T47D (cell line): ENCODE data around the gene CYP3A5.
"Not testable (repeated sequence)": the region's sequence is repeated elsewhere in the genome, so short reads cannot be mapped to it uniquely, and the experiment has no call there.

Source experiments
- DNase-seq, 2 experiments: peaks; one replicate each; pipeline versions ENCODE4 v3.0.0 to v3.0.0-alpha.2; 2011 to 2012; ENCODE audit warnings: low read depth in 1 of 2, low spot score in 1 of 2
- JUND ChIP-seq: IDR thresholded peaks from 2 replicates; pipeline ENCODE4 v1.6.1; 2012; ENCODE audit warnings: low read depth
- in situ Hi-C: cut with HindIII; loops from 2 replicates; pipeline ENCODE4 v1.10.0; 2016; ENCODE audit warnings: low sequenced_read_pairs, low pct_unique_long_range_greater_than_20kb

The CYP3A5 gene

DNA sequence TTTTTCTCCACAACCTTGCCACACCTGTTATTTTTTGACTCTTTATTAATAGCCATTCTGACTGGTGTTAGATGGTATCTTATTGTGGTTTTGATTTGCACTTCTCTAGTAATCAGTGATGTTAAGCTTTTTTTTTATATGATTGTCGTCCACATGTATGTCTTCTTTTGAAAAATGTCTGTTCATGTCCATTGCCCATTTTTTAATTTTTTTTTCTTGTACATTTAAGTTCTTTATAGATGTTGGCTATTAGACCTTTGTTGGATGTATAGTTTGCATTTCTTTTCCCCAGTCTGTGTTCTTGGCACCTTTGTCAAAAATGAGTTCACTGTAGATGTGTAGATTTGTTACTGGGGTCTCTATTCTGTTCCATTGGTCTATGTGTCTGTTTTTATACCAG lies 34.2 kb downstream of the CYP3A5 start:
- no peak for DNase-seq
- in situ Hi-C loops: no loop called here
- no peak for TF ChIP-seq JUND

DNA sequence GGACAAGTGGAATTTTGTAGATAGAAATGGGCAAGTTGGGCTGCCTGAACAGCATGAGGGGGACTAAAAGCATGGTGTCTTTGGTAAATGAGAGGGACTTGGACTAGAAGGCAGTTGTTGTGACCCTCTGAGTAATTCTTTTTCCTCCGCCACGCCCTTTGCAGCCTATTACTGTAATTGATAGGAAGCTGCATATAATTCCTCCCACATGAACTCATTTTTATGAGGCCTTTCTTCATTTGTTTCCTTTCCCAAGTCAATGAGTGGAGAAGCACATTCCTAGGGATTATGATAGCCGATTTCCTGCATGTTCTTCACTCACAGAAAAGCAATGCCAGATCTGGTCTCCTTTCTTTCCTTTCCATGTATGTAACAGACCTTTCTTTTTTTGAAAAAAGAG lies 35.4 kb downstream of the CYP3A5 start:
- DNase-seq: no peak
- TF ChIP-seq JUND: no peak
- in situ Hi-C loops: no loop called here

GRCh38 chr7:99643464-99643863 lies 36.3 kb downstream of the CYP3A5 start:
- TF ChIP-seq JUND: no peak
- no peak for DNase-seq
- in situ Hi-C loops: no loop called here

- in situ Hi-C loops: no loop called here
- no peak for TF ChIP-seq JUND
- no peak for DNase-seq
These were observed 37.8 kb downstream of the CYP3A5 start for GRCh38 chr7:99642027-99642426.

GRCh38 chr7:99639267-99639666 lies 40.5 kb downstream of the CYP3A5 start:
- no peak for DNase-seq
- no peak for TF ChIP-seq JUND
- in situ Hi-C loops: no loop called here

- no peak for DNase-seq
- no peak for TF ChIP-seq JUND
- in situ Hi-C loops: no loop called here
These were observed 41.1 kb downstream of the CYP3A5 start for GRCh38 chr7:99638731-99639130.

- DNase-seq, in situ Hi-C loops: not testable (repeated sequence)
These were observed 42.4 kb downstream of the CYP3A5 start for GRCh38 chr7:99637414-99637813.

DNA sequence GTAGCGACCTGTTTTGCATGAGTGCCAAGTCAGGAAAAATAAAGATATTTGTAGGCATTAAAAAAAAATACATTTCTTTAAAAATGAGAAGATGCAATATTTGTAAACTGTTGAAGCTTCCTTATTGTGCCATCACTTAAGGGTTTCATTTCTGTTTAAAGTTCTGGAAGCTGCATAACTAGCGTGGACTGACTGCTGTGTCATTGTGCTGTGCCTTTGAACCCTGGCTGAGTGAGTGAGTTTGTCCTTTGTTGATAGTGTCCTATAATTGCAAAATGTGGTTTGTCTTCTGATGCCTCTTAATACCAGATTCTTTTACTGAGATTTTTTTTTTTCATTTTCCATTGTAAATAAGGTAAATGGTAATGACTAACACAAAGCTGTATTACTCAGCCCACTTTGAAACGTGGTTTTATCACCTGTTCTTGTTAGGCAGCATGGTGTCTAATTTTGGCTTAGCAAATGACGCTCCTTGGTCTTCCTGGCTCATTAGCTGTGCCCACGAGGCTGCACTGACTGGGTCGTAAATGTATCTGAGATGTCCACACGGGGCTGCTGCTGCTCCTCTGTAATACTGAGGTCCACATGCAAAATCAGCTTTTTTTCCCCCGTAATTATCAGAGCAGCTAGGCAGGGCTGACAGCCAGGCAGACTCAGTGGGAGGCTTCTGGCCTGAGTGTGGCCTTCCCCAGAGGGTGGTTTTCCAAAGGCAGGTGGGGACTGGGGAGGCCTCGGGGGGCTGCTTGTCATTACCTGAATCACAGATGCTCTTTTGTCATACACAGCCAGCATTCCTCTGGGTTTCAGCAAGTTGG lies 48.3 kb downstream of the CYP3A5 start:
- DNase-seq: no peak
- in situ Hi-C loops: no loop called here
- no peak for TF ChIP-seq JUND

- DNase-seq: no peak
- in situ Hi-C loops: no loop called here
- no peak for TF ChIP-seq JUND
These were observed 50.2 kb downstream of the CYP3A5 start for GRCh38 chr7:99629643-99630042.

DNA sequence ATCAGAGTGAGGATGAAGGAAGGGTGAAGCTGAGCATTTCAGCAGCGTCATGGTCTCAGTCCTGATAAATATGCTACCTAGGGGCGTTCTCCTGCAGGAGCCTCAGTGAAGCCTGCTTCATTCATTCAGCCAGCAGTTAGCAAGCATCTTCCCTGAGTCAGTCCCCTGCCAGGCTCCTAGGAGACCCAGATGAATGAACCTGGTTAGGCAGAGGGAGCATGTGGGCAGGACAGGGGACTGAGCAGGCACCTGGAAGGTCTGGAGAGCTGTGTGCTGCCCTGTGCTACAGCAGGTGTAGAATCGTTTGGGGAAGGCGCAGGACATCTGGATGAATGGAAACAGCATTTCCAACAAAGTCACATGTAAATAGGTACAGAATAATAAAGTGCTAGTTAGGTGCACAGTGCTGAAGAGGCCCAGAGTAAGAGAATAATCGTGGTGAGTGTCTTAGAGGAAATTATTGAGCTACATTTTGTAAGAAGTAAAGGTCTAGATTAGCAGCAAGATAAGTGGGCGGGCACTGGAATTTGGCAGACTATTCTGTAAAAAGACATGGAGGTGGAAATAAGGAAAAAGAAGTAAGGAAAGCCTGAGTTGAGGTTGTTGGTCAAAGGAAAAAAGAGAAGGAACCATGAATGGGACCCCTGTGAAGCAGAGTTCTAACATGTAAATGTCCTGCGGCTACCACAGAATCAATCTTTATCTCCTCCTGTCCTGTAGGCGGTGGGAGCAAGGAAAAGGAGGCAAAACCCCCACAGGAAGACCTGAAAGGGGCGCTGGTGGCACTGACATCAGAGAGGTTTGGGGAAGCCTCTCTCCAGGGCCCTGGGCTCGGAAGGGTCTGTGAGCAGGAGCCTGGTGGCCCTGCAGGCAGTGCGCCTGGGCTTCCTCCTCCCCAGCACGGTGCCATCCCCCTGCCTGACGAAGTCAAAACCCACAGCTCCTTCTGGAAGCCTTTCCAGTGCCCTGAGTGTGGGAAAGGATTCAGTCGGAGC lies 51.0 kb downstream of the CYP3A5 start:
- TF ChIP-seq JUND: no peak
- in situ Hi-C loops: no loop called here
- no peak for DNase-seq

GRCh38 chr7:99627513-99627912 lies 52.3 kb downstream of the CYP3A5 start:
- DNase-seq: no peak
- TF ChIP-seq JUND: no peak
- in situ Hi-C loops: no loop called here

GRCh38 chr7:99626661-99627060 lies 53.1 kb downstream of the CYP3A5 start:
- no peak for TF ChIP-seq JUND
- DNase-seq: no peak
- in situ Hi-C loops: no loop called here

- DNase-seq: no peak
- in situ Hi-C loops: no loop called here
- TF ChIP-seq JUND: no peak
These were observed 53.8 kb downstream of the CYP3A5 start for GRCh38 chr7:99625961-99626360.

DNA sequence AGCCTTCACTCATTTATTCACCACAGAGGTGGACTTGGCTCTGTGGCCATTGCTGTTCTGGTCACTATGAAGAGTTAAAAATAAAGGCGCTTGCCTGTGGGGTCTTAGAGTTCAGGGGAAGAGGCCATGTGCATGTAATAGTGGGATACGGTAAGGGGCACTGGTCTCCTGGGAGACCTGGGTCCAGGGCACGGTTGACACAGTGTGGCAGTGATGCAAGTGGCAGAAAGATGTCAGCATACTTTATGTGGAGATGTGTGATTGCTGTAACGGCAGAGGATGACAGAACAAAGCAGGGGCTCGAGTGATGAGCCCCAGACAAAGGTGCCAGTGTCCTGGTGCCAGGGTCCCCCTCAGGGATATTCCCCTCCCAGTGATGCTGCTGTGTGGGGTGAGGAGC lies 54.5 kb downstream of the CYP3A5 start:
- TF ChIP-seq JUND: no peak
- in situ Hi-C loops: no loop called here

More for the DNA sequence above, 54.5 kb downstream of the CYP3A5 start:
- no peak for DNase-seq
